PC-3 (cell line): ENCODE results near the gene KCNIP4. TPM values are rescaled to one million over a fixed set of nuclear protein-coding genes. Genes with fewer than 3 reads are reported as not detected.

Experiments used
- ATAC-seq: fragments of 200-7000 bp; cut with Tn5 transposase; 2 replicates; pipeline ENCODE4 v1.9.1; 2020; ENCODE audit warnings: mild to moderate bottlenecking, moderate library complexity
- BruUV-seq: library from RNA; stranded (reverse); fragments of 400-500 nt; replicated peaks from 2 replicates; lab custom pipeline; 2021; lab: Mats Ljungman, UMichigan
- CTCF ChIA-PET: fragments of 300-600 bp; sonication (Branson Sonifier 250); formaldehyde crosslinking; loops from one replicate; lab custom pipeline; 2022; ENCODE audit warnings: antibody characterized with exemption; lab: Charles Lee
- POLR2A ChIA-PET: fragments of 300-600 bp; sonication (Branson Sonifier 250); formaldehyde crosslinking; loops from one replicate; lab custom pipeline; 2022; ENCODE audit warnings: antibody characterized with exemption; ENCODE audit not compliant: unreplicated experiment; lab: Charles Lee
- DNase-seq: peaks from one replicate; pipeline ENCODE4 v3.0.0-alpha.2; 2015
- H2AFZ ChIP-seq: fragments of 300-600 bp; sonication (generic); 2 replicates; pipeline ENCODE4 v1.6.0; 2016; ENCODE audit warnings: antibody characterized with exemption, low read length
- H3F3A ChIP-seq: fragments of 300-600 bp; sonication (generic); one replicate; pipeline ENCODE4 v1.6.0; 2017; ENCODE audit warnings: antibody characterized with exemption, low read length, control low read depth, mild to moderate bottlenecking; ENCODE audit not compliant: unreplicated experiment
- H3K27ac ChIP-seq: fragments of 300-600 bp; sonication (generic); 2 replicates; pipeline ENCODE4 v1.5.1; 2016; ENCODE audit warnings: mild to moderate bottlenecking, low read length
- H3K27me3 ChIP-seq: fragments of 300-600 bp; sonication (generic); 2 replicates; pipeline ENCODE4 v1.6.1; 2016; ENCODE audit warnings: low read length, mixed read lengths
- H3K36me3 ChIP-seq: fragments of 300-600 bp; sonication (generic); 2 replicates; pipeline ENCODE4 v1.6.1; 2016; ENCODE audit warnings: low read depth, mixed run types, low read length, mixed read lengths
- H3K4me1 ChIP-seq: fragments of 300-600 bp; sonication (generic); 2 replicates; pipeline ENCODE4 v1.5.1; 2016; ENCODE audit warnings: low read length; ENCODE audit not compliant: insufficient read depth
- H3K4me2 ChIP-seq: fragments of 300-600 bp; sonication (generic); 2 replicates; pipeline ENCODE4 v1.6.0; 2016; ENCODE audit warnings: low read length
- H3K4me3 ChIP-seq: fragments of 300-600 bp; sonication (generic); 2 replicates; pipeline ENCODE4 v1.5.1; 2016; ENCODE audit warnings: mild to moderate bottlenecking, low read length, mixed read lengths
- H3K79me2 ChIP-seq: fragments of 300-600 bp; sonication (generic); 2 replicates; pipeline ENCODE4 v1.6.1; 2017; ENCODE audit warnings: low read length, mixed read lengths
- H3K9ac ChIP-seq: fragments of 300-600 bp; sonication (generic); 2 replicates; pipeline ENCODE4 v1.6.0; 2016; ENCODE audit warnings: mild to moderate bottlenecking, low read length
- H3K9me2 ChIP-seq: fragments of 300-600 bp; sonication (generic); replicated peaks from 2 replicates; pipeline ENCODE4 v1.6.1; 2016; ENCODE audit warnings: mixed run types, low read length, mixed read lengths
- H3K9me3 ChIP-seq: fragments of 300-600 bp; sonication (generic); 2 replicates; pipeline ENCODE4 v1.6.1; 2016; ENCODE audit warnings: low read length, mixed read lengths
- H4K20me1 ChIP-seq: fragments of 300-600 bp; sonication (generic); 2 replicates; pipeline ENCODE4 v1.6.1; 2016; ENCODE audit warnings: low read length, mixed read lengths
- EZH2 ChIP-seq: fragments of 300-600 bp; sonication (generic); IDR thresholded peaks from one replicate; pipeline ENCODE4 v1.6.1; 2017; ENCODE audit warnings: antibody characterized with exemption, mild to moderate bottlenecking, low read length; ENCODE audit not compliant: unreplicated experiment
- EZH2phosphoT487 ChIP-seq: fragments of 300-600 bp; sonication (generic); IDR thresholded peaks from 2 replicates; pipeline ENCODE4 v1.6.1; 2018; ENCODE audit warnings: mild to moderate bottlenecking, antibody characterized with exemption, low read length, borderline replicate concordance
- intact Hi-C: fragments of 100-400 bp; cut with micrococcal nuclease; formaldehyde crosslinking; loops from 2 replicates; pipeline ENCODE4 v1.9.0; 2023
- total RNA-seq: library from RNA; depleted of rRNA; stranded (reverse); fragments of >200 nt; gene quantifications from 2 replicates; pipeline ENCODE4 v1.2.3, GENCODE V29; 2014
- TF ChIP-seq, protein P1 (sequence below): fragments of 300-600 bp; sonication (generic); conservative IDR thresholded peaks from 2 replicates; pipeline ENCODE4 v1.5.1; 2017; ENCODE audit warnings: antibody characterized with exemption, low read depth, mild to moderate bottlenecking, low read length

Gene KCNIP4
- total RNA-seq, 1 experiment from 2014 or later = not detected

DNA sequence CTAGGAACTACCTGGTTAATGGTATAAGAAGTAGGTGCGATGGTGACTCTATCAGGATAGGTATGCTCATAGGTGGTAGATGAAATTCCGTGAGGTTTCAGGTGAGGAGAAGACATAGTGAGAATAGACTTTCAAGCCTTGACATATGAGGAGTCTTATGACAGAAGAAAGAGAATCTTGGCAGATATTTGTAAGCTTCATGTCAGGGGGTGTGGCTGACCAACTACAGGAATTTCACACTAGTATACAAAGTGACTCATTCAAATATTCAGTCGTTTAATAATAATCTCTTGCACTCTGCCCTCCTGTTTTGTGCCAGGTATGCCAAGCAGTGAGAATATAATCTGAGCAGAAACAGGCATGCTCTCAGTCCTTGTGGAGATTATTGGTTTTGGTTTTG is 1225.6 kb downstream of the KCNIP4 start:
- Histone ChIP-seq H3K4me1 (peaks cover 8% of the 10 kb centered on the region; the same call in 1 of the 2 replicates), H3K79me2 (no peaks in the 10 kb centered on the region), H3K9me3 (no peaks in the 10 kb centered on the region), H3K9ac (no peak overlapping the region), H3K4me3 (no peak overlapping the region), H2AFZ (no peak overlapping the region), H3K9me2 (no peaks in the 10 kb centered on the region), H3K27ac (no peak overlapping the region), H3K4me2 (no peak overlapping the region), H3F3A (no peaks in the 10 kb centered on the region), H3K27me3 (no peaks in the 10 kb centered on the region), H3K36me3 (peaks cover 13% of the 10 kb centered on the region), H4K20me1 (no peaks in the 10 kb centered on the region)
- ChIA-PET CTCF (no interaction called here), POLR2A (no interaction called here)
- TF ChIP-seq EZH2 = no peak
- TF ChIP-seq EZH2phosphoT487 = no peak
- TF ChIP-seq, protein P1, sequence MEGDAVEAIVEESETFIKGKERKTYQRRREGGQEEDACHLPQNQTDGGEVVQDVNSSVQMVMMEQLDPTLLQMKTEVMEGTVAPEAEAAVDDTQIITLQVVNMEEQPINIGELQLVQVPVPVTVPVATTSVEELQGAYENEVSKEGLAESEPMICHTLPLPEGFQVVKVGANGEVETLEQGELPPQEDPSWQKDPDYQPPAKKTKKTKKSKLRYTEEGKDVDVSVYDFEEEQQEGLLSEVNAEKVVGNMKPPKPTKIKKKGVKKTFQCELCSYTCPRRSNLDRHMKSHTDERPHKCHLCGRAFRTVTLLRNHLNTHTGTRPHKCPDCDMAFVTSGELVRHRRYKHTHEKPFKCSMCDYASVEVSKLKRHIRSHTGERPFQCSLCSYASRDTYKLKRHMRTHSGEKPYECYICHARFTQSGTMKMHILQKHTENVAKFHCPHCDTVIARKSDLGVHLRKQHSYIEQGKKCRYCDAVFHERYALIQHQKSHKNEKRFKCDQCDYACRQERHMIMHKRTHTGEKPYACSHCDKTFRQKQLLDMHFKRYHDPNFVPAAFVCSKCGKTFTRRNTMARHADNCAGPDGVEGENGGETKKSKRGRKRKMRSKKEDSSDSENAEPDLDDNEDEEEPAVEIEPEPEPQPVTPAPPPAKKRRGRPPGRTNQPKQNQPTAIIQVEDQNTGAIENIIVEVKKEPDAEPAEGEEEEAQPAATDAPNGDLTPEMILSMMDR = no peak
- DNase-seq = peak; percentile 56
- peak; percentile 70 for ATAC-seq
- BruUV-seq = no TSS peak
- intact Hi-C loops = no loop called here

DNA sequence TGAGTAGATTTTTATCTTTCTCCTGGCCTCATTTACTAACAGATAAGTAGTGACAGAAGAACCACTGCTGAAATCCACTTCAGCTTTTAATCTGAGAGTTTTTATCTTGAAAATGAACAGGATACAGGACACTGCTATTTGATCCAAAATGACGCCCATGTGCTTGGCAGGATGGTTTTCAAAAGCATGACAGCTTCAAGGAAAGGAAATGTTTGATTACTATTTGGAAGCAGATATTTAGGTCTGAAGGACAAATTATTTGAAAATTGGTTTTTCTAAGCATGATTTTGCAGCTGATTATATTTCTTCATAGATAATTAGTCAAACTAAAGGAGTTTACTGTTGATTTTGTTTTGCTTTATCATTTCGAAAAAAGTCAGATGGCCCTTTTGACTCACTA is 1237.2 kb downstream of the KCNIP4 start:
- no peaks in the 10 kb centered on the region for H3K79me2 ChIP-seq
- no peaks in the 10 kb centered on the region for H3F3A ChIP-seq
- intact Hi-C loops = no loop called here
- ATAC-seq (no peak), DNase-seq (no peak)
- no peaks in the 10 kb centered on the region for H3K4me1 ChIP-seq
- H3K4me2 ChIP-seq = no peak overlapping the region
- ChIA-PET CTCF (no interaction called here), POLR2A (no interaction called here)
- no peak for TF ChIP-seq EZH2phosphoT487
- TF ChIP-seq, protein P1 = no peak
- no peak for TF ChIP-seq EZH2
- H2AFZ ChIP-seq = no peak overlapping the region
- BruUV-seq = no TSS peak
- no peaks in the 10 kb centered on the region for H3K9me2 ChIP-seq
- no peaks in the 10 kb centered on the region for H3K9me3 ChIP-seq
- H4K20me1 ChIP-seq = no peaks in the 10 kb centered on the region
- H3K36me3 ChIP-seq = peaks cover 5% of the 10 kb centered on the region
- no peak overlapping the region for H3K9ac ChIP-seq
- no peak overlapping the region for H3K4me3 ChIP-seq
- H3K27ac ChIP-seq = no peak overlapping the region
- no peaks in the 10 kb centered on the region for H3K27me3 ChIP-seq

DNA sequence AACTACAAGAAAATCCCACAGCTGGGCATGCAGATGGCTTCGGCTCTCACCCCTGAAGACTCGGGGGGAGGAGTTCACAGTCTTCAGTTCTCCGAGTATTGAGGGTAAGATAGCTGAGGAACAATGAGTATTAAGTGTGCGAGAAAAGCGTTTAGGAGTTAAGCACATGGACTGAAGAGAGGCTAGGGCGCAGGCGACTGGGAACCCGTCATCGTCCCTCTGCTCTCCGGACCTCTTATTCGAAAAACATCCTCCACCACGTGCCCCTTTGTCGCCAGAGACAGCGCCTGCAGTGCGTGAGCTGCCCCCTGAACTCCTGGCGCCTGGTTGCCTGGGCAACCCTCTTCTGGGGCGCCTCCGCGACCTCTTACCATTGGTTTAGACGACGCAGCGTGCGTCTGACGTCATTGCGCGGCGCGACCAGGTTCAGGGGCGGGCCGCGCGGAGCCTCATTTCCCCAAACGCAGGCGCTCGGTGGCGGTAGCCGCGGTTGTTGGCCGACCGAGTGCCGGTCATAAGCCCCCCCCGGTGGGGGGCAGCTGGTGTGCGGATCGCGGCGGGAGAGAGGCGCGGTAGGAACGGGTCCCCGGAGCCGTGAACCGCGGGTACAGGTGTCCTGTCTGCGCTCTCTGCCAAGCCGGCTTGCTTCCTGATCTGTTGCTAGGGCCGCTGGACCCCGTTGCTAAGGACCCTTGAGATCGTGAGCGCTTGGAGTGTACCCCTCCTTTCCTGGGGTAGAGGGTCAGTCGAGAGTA is 1248.4 kb downstream of the KCNIP4 start, which contains the start of gene PACRGL:
TSS of gene PACRGL (plus strand) at position 452 of the 755 bp plus-strand sequence. CDS start 4,024 bp downstream, outside the sequence.
- H3F3A ChIP-seq = no peaks in the 10 kb centered on the region
- H3K27me3 ChIP-seq = no peaks in the 10 kb centered on the region
- peaks cover 3% of the 10 kb centered on the region; the same call in 1 of the 2 replicates for H3K4me1 ChIP-seq
- peak within 1 kb of the TSS; percentile 86 for H3K4me2 ChIP-seq
- CTCF ChIA-PET = no interaction called here
- no peak within 1 kb of the TSS for H3K27ac ChIP-seq
- H3K9me2 ChIP-seq = no peaks in the 10 kb centered on the region
- ATAC-seq = peak; percentile 99
- peak within 1 kb of the TSS; percentile 95 for H3K4me3 ChIP-seq
- H4K20me1 ChIP-seq = no peaks in the 10 kb centered on the region
- peak; percentile 93 for DNase-seq
- H3K36me3 ChIP-seq = peaks cover 3% of the 10 kb centered on the region; the same call in 1 of the 2 replicates
- intact Hi-C loops = no loop called here
- TF ChIP-seq EZH2phosphoT487 = no peak
- TF ChIP-seq, protein P1 = no peak
- no peak for TF ChIP-seq EZH2
- H3K79me2 ChIP-seq = peaks cover 29% of the 10 kb centered on the region
- peak within 1 kb of the TSS; percentile 81 for H2AFZ ChIP-seq
- BruUV-seq = no TSS peak
- peak within 1 kb of the TSS; percentile 87 for H3K9ac ChIP-seq
- H3K9me3 ChIP-seq = no peaks in the 10 kb centered on the region
- POLR2A ChIA-PET = interaction anchor here (0.6 kb wide), 2 partner anchors 12 to 97 kb away, joined by 3 to 4 read pairs; no protein-coding TSS in a partner anchor
